Retinal pigment epithelial cell (primary cell): ENCODE measurements around the gene ASCC1.

Source experiments
- DNase-seq: peaks from one replicate; pipeline ENCODE4 v3.0.0-alpha.2; 2010; ENCODE audit warnings: low read depth
- H3K4me3 ChIP-seq: 2 replicates; pipeline ENCODE4 v1.5.1; 2011; ENCODE audit warnings: mild to moderate bottlenecking, low read length, control low read depth, moderate library complexity
- CTCF ChIP-seq: conservative IDR thresholded peaks from 2 replicates; pipeline ENCODE4 v1.5.1; 2011; ENCODE audit warnings: low read depth, low read length, control low read depth, inconsistent platforms

ASCC1 gene

GRCh38 chr10:72062832-72063702, 153.0 kb downstream of the ASCC1 start:
- no peak for TF ChIP-seq CTCF
- no peak overlapping the region for H3K4me3 ChIP-seq
- DNase-seq: no peak

GRCh38 chr10:72062382-72062781, 153.7 kb downstream of the ASCC1 start:
- TF ChIP-seq CTCF: no peak
- H3K4me3 ChIP-seq: no peak overlapping the region
- no peak for DNase-seq

GRCh38 chr10:72061930-72062329, 154.1 kb downstream of the ASCC1 start:
- no peak overlapping the region for H3K4me3 ChIP-seq
- no peak for TF ChIP-seq CTCF
- no peak for DNase-seq

- peak; percentile 42 for TF ChIP-seq CTCF
- H3K4me3 ChIP-seq: no peak overlapping the region
- no peak for DNase-seq
These were observed 154.6 kb downstream of the ASCC1 start for GRCh38 chr10:72061491-72061890.

- no peak overlapping the region for H3K4me3 ChIP-seq
- DNase-seq: no peak
- no peak for TF ChIP-seq CTCF
These were observed 155.9 kb downstream of the ASCC1 start for GRCh38 chr10:72059843-72060822.

GRCh38 chr10:72058989-72059842, 156.9 kb downstream of the ASCC1 start:
- no peak overlapping the region for H3K4me3 ChIP-seq
- DNase-seq: no peak
- TF ChIP-seq CTCF: no peak
